Mesothelial cell of epicardium (in vitro differentiated cells): Measurements from ENCODE around the gene NOC4L. TPM values are rescaled to one million over a fixed set of nuclear protein-coding genes. Genes with fewer than 3 reads are reported as not detected.

Experiments
- DNase-seq, 2 experiments: peaks; one replicate each; pipeline ENCODE4 v3.0.0; 2021; ENCODE audit warnings: low spot score in 2 of 2; ENCODE audit not compliant: unreplicated experiment in 2 of 2
- H3K27ac Mint-ChIP-seq: 2 replicates; pipeline ENCODE4 v1.8.0; 2021; ENCODE audit warnings: mixed read lengths
- H3K27me3 Mint-ChIP-seq: 2 replicates; pipeline ENCODE4 v1.8.0; 2021; ENCODE audit warnings: low read depth, mixed read lengths
- H3K36me3 Mint-ChIP-seq: 2 replicates; pipeline ENCODE4 v1.8.0; 2021; ENCODE audit warnings: mixed read lengths
- H3K4me1 Mint-ChIP-seq: 2 replicates; pipeline ENCODE4 v1.8.0; 2021; ENCODE audit warnings: mixed read lengths
- H3K4me3 Mint-ChIP-seq: 2 replicates; pipeline ENCODE4 v1.8.0; 2021; ENCODE audit warnings: mild to moderate bottlenecking, moderate library complexity, mixed read lengths
- H3K9me3 Mint-ChIP-seq: 2 replicates; pipeline ENCODE4 v1.8.0; 2021; ENCODE audit warnings: mixed read lengths
- CTCF ChIP-seq: fragments of 200-600 bp; sonication (generic); IDR thresholded peaks from one replicate; pipeline ENCODE4 v1.5.0; 2021; ENCODE audit warnings: antibody characterized with exemption; ENCODE audit not compliant: unreplicated experiment
- total RNA-seq: library from RNA; stranded (reverse); gene quantifications from 3 replicates; pipeline ENCODE4 v1.2.1, GENCODE V29; 2021

The NOC4L gene
- total RNA-seq, 1 donor from 2014 or later: 25.1 TPM

- Mint-ChIP-seq H3K27ac (no peak overlapping the region), H3K4me1 (no peaks in the 10 kb centered on the region), H3K4me3 (no peak overlapping the region), H3K9me3 (no peaks in the 10 kb centered on the region), H3K36me3 (no peaks in the 10 kb centered on the region), H3K27me3 (peaks cover 85% of the 10 kb centered on the region)
- DNase-seq: no peak
- TF ChIP-seq CTCF: no peak
Observed at GRCh38 chr12:132182206-132182710, 38.0 kb downstream of the NOC4L start.

- H3K4me1 Mint-ChIP-seq: no peaks in the 10 kb centered on the region
- H3K36me3 Mint-ChIP-seq: no peaks in the 10 kb centered on the region
- H3K9me3 Mint-ChIP-seq: no peaks in the 10 kb centered on the region
- no peak for TF ChIP-seq CTCF
- H3K27ac Mint-ChIP-seq: no peak overlapping the region
- H3K27me3 Mint-ChIP-seq: peaks cover 89% of the 10 kb centered on the region
- DNase-seq: no peak
- H3K4me3 Mint-ChIP-seq: no peak overlapping the region
Observed at GRCh38 chr12:132182711-132183365, 38.6 kb downstream of the NOC4L start.

GRCh38 chr12:132185705-132186104 is 41.4 kb downstream of the NOC4L start:
- Mint-ChIP-seq H3K36me3 (no peaks in the 10 kb centered on the region), H3K27ac (no peak overlapping the region)

GRCh38 chr12:132186208-132186856 is 42.1 kb downstream of the NOC4L start:
- H3K27me3 Mint-ChIP-seq: peaks cover 87% of the 10 kb centered on the region
- DNase-seq: no peak
- H3K4me1 Mint-ChIP-seq: peaks cover 8% of the 10 kb centered on the region
- no peak for TF ChIP-seq CTCF
- no peak overlapping the region for H3K4me3 Mint-ChIP-seq
- H3K36me3 Mint-ChIP-seq: no peaks in the 10 kb centered on the region
- H3K9me3 Mint-ChIP-seq: no peaks in the 10 kb centered on the region
- no peak overlapping the region for H3K27ac Mint-ChIP-seq

More at GRCh38 chr12:132185705-132186104, 41.4 kb downstream of the NOC4L start:
- peaks cover 8% of the 10 kb centered on the region for H3K4me1 Mint-ChIP-seq
- TF ChIP-seq CTCF: no peak
- no peaks in the 10 kb centered on the region for H3K9me3 Mint-ChIP-seq
- H3K4me3 Mint-ChIP-seq: no peak overlapping the region
- no peak for DNase-seq
- peaks cover 86% of the 10 kb centered on the region for H3K27me3 Mint-ChIP-seq

GRCh38 chr12:132186857-132187620 is 42.8 kb downstream of the NOC4L start:
- Mint-ChIP-seq H3K27me3 (peaks cover 90% of the 10 kb centered on the region), H3K27ac (no peak overlapping the region), H3K36me3 (no peaks in the 10 kb centered on the region), H3K4me3 (peak overlapping the region; percentile 13), H3K4me1 (peaks cover 8% of the 10 kb centered on the region), H3K9me3 (no peaks in the 10 kb centered on the region)
- no peak for DNase-seq
- no peak for TF ChIP-seq CTCF
